Neural progenitor cell (in vitro differentiated cells): ENCODE results near the gene PAX7. TPM values are rescaled to one million over a fixed set of nuclear protein-coding genes. Genes with fewer than 3 reads are reported as not detected.

Experiments used
- DNase-seq: peaks from one replicate; pipeline ENCODE4 v3.0.0-alpha.2; 2016; ENCODE audit warnings: low spot score
- H2AFZ ChIP-seq: fragments of 200-600 bp; sonication (generic); replicated peaks from 2 replicates; pipeline ENCODE4 v1.6.1; 2016; ENCODE audit warnings: antibody characterized with exemption
- H3F3A ChIP-seq: fragments of 200-600 bp; sonication (generic); 2 replicates; pipeline ENCODE4 v1.6.1; 2016; ENCODE audit warnings: antibody characterized with exemption, low read depth
- H3K27ac ChIP-seq: fragments of 200-600 bp; sonication (generic); 2 replicates; pipeline ENCODE4 v1.5.1; 2016; ENCODE audit warnings: mild to moderate bottlenecking
- H3K27me3 ChIP-seq: fragments of 200-600 bp; sonication (generic); 2 replicates; pipeline ENCODE4 v1.6.1; 2016; ENCODE audit warnings: mild to moderate bottlenecking, moderate library complexity
- H3K36me3 ChIP-seq: fragments of 200-600 bp; sonication (generic); 2 replicates; pipeline ENCODE4 v1.5.1; 2016
- H3K4me1 ChIP-seq: fragments of 200-600 bp; sonication (generic); 2 replicates; pipeline ENCODE4 v1.6.1; 2016; ENCODE audit warnings: mixed run types
- H3K4me2 ChIP-seq: fragments of 200-600 bp; sonication (generic); 2 replicates; pipeline ENCODE4 v1.6.1; 2016
- H3K4me3 ChIP-seq: fragments of 200-600 bp; sonication (generic); 2 replicates; pipeline ENCODE4 v1.5.1; 2016
- H3K79me2 ChIP-seq: fragments of 200-600 bp; sonication (generic); 2 replicates; pipeline ENCODE4 v1.6.1; 2016; ENCODE audit warnings: low read depth
- H3K9ac ChIP-seq: fragments of 200-600 bp; sonication (generic); 2 replicates; pipeline ENCODE4 v1.6.1; 2016
- H3K9me3 ChIP-seq: fragments of 200-600 bp; sonication (generic); 2 replicates; pipeline ENCODE4 v1.5.1; 2016; ENCODE audit warnings: low read depth
- H4K20me1 ChIP-seq: fragments of 200-600 bp; sonication (generic); 2 replicates; pipeline ENCODE4 v1.6.1; 2016; ENCODE audit warnings: low read depth
- H3K27ac Mint-ChIP-seq: 3 replicates; pipeline ENCODE4 v1.8.0; 2021; ENCODE audit warnings: mixed read lengths
- H3K27me3 Mint-ChIP-seq: 2 replicates; pipeline ENCODE4 v1.8.0; 2022; ENCODE audit warnings: low read depth, mild to moderate bottlenecking, inconsistent platforms, moderate library complexity, mixed read lengths; ENCODE audit not compliant: insufficient read depth
- H3K36me3 Mint-ChIP-seq: 3 replicates; pipeline ENCODE4 v1.8.0; 2021; ENCODE audit warnings: mixed read lengths
- H3K4me1 Mint-ChIP-seq: 3 replicates; pipeline ENCODE4 v1.8.0; 2021; ENCODE audit warnings: mixed read lengths
- H3K4me3 Mint-ChIP-seq: 3 replicates; pipeline ENCODE4 v1.8.0; 2021; ENCODE audit warnings: mild to moderate bottlenecking, moderate library complexity, mixed read lengths
- H3K9me3 Mint-ChIP-seq: 3 replicates; pipeline ENCODE4 v1.8.0; 2020; ENCODE audit warnings: mixed read lengths
- CTCF ChIP-seq: fragments of 200-600 bp; sonication (generic); IDR thresholded peaks from 2 replicates; pipeline ENCODE4 v1.5.1; 2017; ENCODE audit warnings: antibody characterized with exemption, mild to moderate bottlenecking
- EZH2 ChIP-seq: fragments of 200-600 bp; sonication (generic); IDR thresholded peaks from 2 replicates; pipeline ENCODE4 v1.6.1; 2017; ENCODE audit warnings: antibody characterized with exemption, mild to moderate bottlenecking, moderate library complexity
- EZH2phosphoT487 ChIP-seq: fragments of 200-600 bp; sonication (generic); IDR thresholded peaks from 2 replicates; pipeline ENCODE4 v1.6.1; 2017; ENCODE audit warnings: antibody characterized with exemption
- total RNA-seq: library from RNA; depleted of rRNA; stranded (reverse); fragments of >200 nt; gene quantifications from 2 replicates; pipeline ENCODE4 v1.2.3, GENCODE V29; 2015; ENCODE audit warnings: low replicate concordance

Gene PAX7
- total RNA-seq, 1 donor from 2014 or later = 0.06 TPM

GRCh38 chr1:18643154-18644012 is 12.7 kb downstream of the PAX7 start:
- Mint-ChIP-seq H3K9me3 (no peaks in the 10 kb centered on the region), H3K4me1 (peaks cover 75% of the 10 kb centered on the region), H3K4me3 (peak overlapping the region; percentile 80), H3K27me3 (peaks cover 59% of the 10 kb centered on the region), H3K36me3 (no peaks in the 10 kb centered on the region), H3K27ac (no peak overlapping the region)
- Histone ChIP-seq H3K27me3 (peaks cover 100% of the 10 kb centered on the region), H2AFZ (no peak overlapping the region), H4K20me1 (peaks cover 96% of the 10 kb centered on the region), H3K79me2 (no peaks in the 10 kb centered on the region), H3K36me3 (no peaks in the 10 kb centered on the region), H3K9ac (no peak overlapping the region), H3K27ac (no peak overlapping the region), H3K4me1 (peaks cover 87% of the 10 kb centered on the region), H3K4me2 (peak overlapping the region; percentile 72), H3F3A (peaks cover 95% of the 10 kb centered on the region), H3K9me3 (no peaks in the 10 kb centered on the region), H3K4me3 (peak overlapping the region; percentile 31)
- TF ChIP-seq EZH2phosphoT487 = peak; percentile 75
- TF ChIP-seq CTCF = no peak
- peak; percentile 79 for TF ChIP-seq EZH2
- peak; percentile 93 for DNase-seq

- Histone ChIP-seq H3K79me2 (no peaks in the 10 kb centered on the region), H3K9ac (no peak overlapping the region), H3F3A (peaks cover 89% of the 10 kb centered on the region), H3K36me3 (no peaks in the 10 kb centered on the region), H3K9me3 (no peaks in the 10 kb centered on the region), H3K4me3 (peak overlapping the region; percentile 31), H3K4me1 (peaks cover 84% of the 10 kb centered on the region), H2AFZ (no peak overlapping the region), H3K27ac (no peak overlapping the region), H3K27me3 (peaks cover 100% of the 10 kb centered on the region), H3K4me2 (peak overlapping the region; percentile 72), H4K20me1 (peaks cover 96% of the 10 kb centered on the region)
- Mint-ChIP-seq H3K4me3 (peak overlapping the region; percentile 77), H3K27me3 (peaks cover 59% of the 10 kb centered on the region), H3K36me3 (no peaks in the 10 kb centered on the region), H3K27ac (no peak overlapping the region), H3K9me3 (no peaks in the 10 kb centered on the region), H3K4me1 (peaks cover 74% of the 10 kb centered on the region)
- TF ChIP-seq EZH2phosphoT487 = no peak
- no peak for TF ChIP-seq EZH2
- no peak for TF ChIP-seq CTCF
- DNase-seq = no peak
Measured at GRCh38 chr1:18644013-18644399, 13.4 kb downstream of the PAX7 start.

- Mint-ChIP-seq H3K27ac (no peak overlapping the region), H3K4me3 (peak overlapping the region; percentile 77), H3K9me3 (no peaks in the 10 kb centered on the region), H3K4me1 (peaks cover 74% of the 10 kb centered on the region), H3K27me3 (peaks cover 56% of the 10 kb centered on the region), H3K36me3 (no peaks in the 10 kb centered on the region)
- Histone ChIP-seq H3K27ac (no peak overlapping the region), H3K36me3 (no peaks in the 10 kb centered on the region), H4K20me1 (peaks cover 96% of the 10 kb centered on the region), H3K9ac (no peak overlapping the region), H3F3A (peaks cover 88% of the 10 kb centered on the region), H3K4me1 (peaks cover 80% of the 10 kb centered on the region), H3K9me3 (no peaks in the 10 kb centered on the region), H3K4me2 (peak overlapping the region; percentile 72), H3K4me3 (no peak overlapping the region), H2AFZ (no peak overlapping the region), H3K27me3 (peaks cover 100% of the 10 kb centered on the region), H3K79me2 (no peaks in the 10 kb centered on the region)
- no peak for TF ChIP-seq EZH2
- TF ChIP-seq EZH2phosphoT487 = no peak
- no peak for TF ChIP-seq CTCF
- no peak for DNase-seq
Measured at GRCh38 chr1:18644446-18644845, 13.8 kb downstream of the PAX7 start.
